Stomach (tissue), 19 donors: ENCODE results near the gene OSBPL9. TPM values are rescaled to one million over a fixed set of nuclear protein-coding genes. Genes with fewer than 3 reads are reported as not detected.

Experiments used
- DNase-seq, 2 donors: peaks; one replicate each; pipeline versions ENCODE4 v3.0.0 to v3.0.0-alpha.2; 2013 to 2019
- H3K27ac ChIP-seq, 5 donors: fragments of 200-600 bp in 4 of 5; sonication (generic) in 4 of 5; one replicate each; pipeline ENCODE4 v1.5.1; 2013 to 2019; ENCODE audit warnings: mild to moderate bottlenecking in 1 of 5, moderate library complexity in 1 of 5
- H3K27me3 ChIP-seq, 3 donors: fragments of 200-600 bp; sonication (generic); one replicate each; pipeline ENCODE4 v1.5.1; 2017 to 2019; ENCODE audit warnings: mixed run types in 1 of 3
- H3K36me3 ChIP-seq, 4 donors: fragments of 200-600 bp; sonication (generic); 1 replicate in 3 of 4; 2 replicates in 1 of 4; pipeline ENCODE4 v1.5.1; 2016 to 2019
- H3K4me1 ChIP-seq, 4 donors: fragments of 200-600 bp; sonication (generic); one replicate each; pipeline ENCODE4 v1.5.1; 2016 to 2019
- H3K4me3 ChIP-seq, 4 donors: fragments of 200-600 bp; sonication (generic) in 3 of 4; one replicate each; pipeline ENCODE4 v1.5.1; 2016 to 2019; ENCODE audit warnings: mild to moderate bottlenecking in 1 of 4
- H3K9me3 ChIP-seq, 4 donors: fragments of 200-600 bp; sonication (generic); one replicate each; pipeline ENCODE4 v1.5.1; 2016 to 2019
- EP300 ChIP-seq: sonication (generic); formaldehyde crosslinking; IDR thresholded peaks from one replicate; pipeline ENCODE4 v1.6.1; 2017; ENCODE audit warnings: antibody characterized with exemption
- POLR2A ChIP-seq, 4 donors: fragments of 450-650 bp; IDR thresholded peaks; one replicate each; pipeline ENCODE4 v1.6.1; 2016; ENCODE audit warnings: antibody characterized with exemption in 4 of 4, control low read depth in 2 of 4, mild to moderate bottlenecking in 1 of 4, moderate library complexity in 1 of 4
- POLR2AphosphoS5 ChIP-seq, 3 donors: sonication (generic); formaldehyde crosslinking; IDR thresholded peaks; one replicate each; pipeline ENCODE4 v1.6.1; 2016; ENCODE audit warnings: antibody characterized with exemption in 3 of 3
- WGBS, 5 donors: extraction: QIAGEN DNeasy Blood & Tissue Kit in 3 of 5; methylation state at CpG; one replicate each; pipeline versions ENCODE4 v1.1.5 to v1.1.7; 2013 to 2018; 5-methylcytosine and 5-hydroxymethylcytosine counted together
- intact Hi-C: fragments of 100-400 bp; cut with DNase I; formaldehyde crosslinking; loops from one replicate; pipeline ENCODE4 v1.15.1; 2023; ENCODE audit warnings: low total_unique reads
- long read RNA-seq, 10 donors: transcript quantifications; one replicate each; lab custom pipeline, GENCODE V29; 2026
- polyA plus RNA-seq, 3 donors: library from polyadenylated mRNA; stranded (reverse); fragments of 200-250 nt; gene quantifications; one replicate each; pipeline ENCODE4 v1.2.3, GENCODE V29; 2013
- total RNA-seq, 5 donors: library from RNA; depleted of rRNA; stranded (reverse); fragments of >200 nt; gene quantifications; one replicate each; pipeline versions ENCODE4 v1.1.0 to v1.2.3, GENCODE V29; 2014 to 2016
- TF ChIP-seq, protein P1 (sequence below), 7 experiments: fragments of 450-650 bp in 4 of 7; fragments of 200-600 bp in 3 of 7; sonication (generic) in 3 of 7; IDR thresholded peaks; one replicate each; pipeline ENCODE4 v1.5.1; 2016 to 2019; ENCODE audit warnings: antibody characterized with exemption in 7 of 7, control low read depth in 2 of 7, mild to moderate bottlenecking in 1 of 7
- donor health status: healthy with polysubstance abuse.
- donor health status: Bipolar disorder and iron deficiency.
- donor health status: healthy.

The OSBPL9 gene, protein sequence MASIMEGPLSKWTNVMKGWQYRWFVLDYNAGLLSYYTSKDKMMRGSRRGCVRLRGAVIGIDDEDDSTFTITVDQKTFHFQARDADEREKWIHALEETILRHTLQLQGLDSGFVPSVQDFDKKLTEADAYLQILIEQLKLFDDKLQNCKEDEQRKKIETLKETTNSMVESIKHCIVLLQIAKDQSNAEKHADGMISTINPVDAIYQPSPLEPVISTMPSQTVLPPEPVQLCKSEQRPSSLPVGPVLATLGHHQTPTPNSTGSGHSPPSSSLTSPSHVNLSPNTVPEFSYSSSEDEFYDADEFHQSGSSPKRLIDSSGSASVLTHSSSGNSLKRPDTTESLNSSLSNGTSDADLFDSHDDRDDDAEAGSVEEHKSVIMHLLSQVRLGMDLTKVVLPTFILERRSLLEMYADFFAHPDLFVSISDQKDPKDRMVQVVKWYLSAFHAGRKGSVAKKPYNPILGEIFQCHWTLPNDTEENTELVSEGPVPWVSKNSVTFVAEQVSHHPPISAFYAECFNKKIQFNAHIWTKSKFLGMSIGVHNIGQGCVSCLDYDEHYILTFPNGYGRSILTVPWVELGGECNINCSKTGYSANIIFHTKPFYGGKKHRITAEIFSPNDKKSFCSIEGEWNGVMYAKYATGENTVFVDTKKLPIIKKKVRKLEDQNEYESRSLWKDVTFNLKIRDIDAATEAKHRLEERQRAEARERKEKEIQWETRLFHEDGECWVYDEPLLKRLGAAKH
- total RNA-seq (100 to 1,000 TPM in 4 of 5 donors, 10 to 100 TPM in 1; 29.8 to 461 (median 202) TPM), polyA plus RNA-seq (10 to 100 TPM; 30.9 to 72.2 (median 52.2) TPM)
- long read RNA-seq, donor 1, partial matches to known transcripts = 68 of 68 reads
- long read RNA-seq, donor 1, other reads (novel, unspliced or antisense) = 0 of 68 reads
- long read RNA-seq, donor 2, partial matches to known transcripts = 0 of 3 reads
- long read RNA-seq, donor 2, other reads (novel, unspliced or antisense) = 0 of 3 reads
- long read RNA-seq, donor 3, partial matches to known transcripts = 0 of 1 reads
- long read RNA-seq, donor 3, other reads (novel, unspliced or antisense) = 0 of 1 reads
- long read RNA-seq, donor 4, partial matches to known transcripts = 5 of 6 reads
- long read RNA-seq, donor 4, other reads (novel, unspliced or antisense) = 0 of 6 reads
- long read RNA-seq, donor 5, partial matches to known transcripts = 87 of 90 reads
- long read RNA-seq, donor 5, other reads (novel, unspliced or antisense) = 0 of 90 reads
- long read RNA-seq, donor 6 = 0 reads
- long read RNA-seq, donor 7, partial matches to known transcripts = 69 of 78 reads
- long read RNA-seq, donor 7, other reads (novel, unspliced or antisense) = 0 of 78 reads
- long read RNA-seq, donor 8, partial matches to known transcripts = 15 of 19 reads
- long read RNA-seq, donor 8, other reads (novel, unspliced or antisense) = 0 of 19 reads
- long read RNA-seq, donor 9, partial matches to known transcripts = 12 of 15 reads
- long read RNA-seq, donor 9, other reads (novel, unspliced or antisense) = 0 of 15 reads
- long read RNA-seq, donor 10, partial matches to known transcripts = 5 of 6 reads
- long read RNA-seq, donor 10, other reads (novel, unspliced or antisense) = 0 of 6 reads

DNA sequence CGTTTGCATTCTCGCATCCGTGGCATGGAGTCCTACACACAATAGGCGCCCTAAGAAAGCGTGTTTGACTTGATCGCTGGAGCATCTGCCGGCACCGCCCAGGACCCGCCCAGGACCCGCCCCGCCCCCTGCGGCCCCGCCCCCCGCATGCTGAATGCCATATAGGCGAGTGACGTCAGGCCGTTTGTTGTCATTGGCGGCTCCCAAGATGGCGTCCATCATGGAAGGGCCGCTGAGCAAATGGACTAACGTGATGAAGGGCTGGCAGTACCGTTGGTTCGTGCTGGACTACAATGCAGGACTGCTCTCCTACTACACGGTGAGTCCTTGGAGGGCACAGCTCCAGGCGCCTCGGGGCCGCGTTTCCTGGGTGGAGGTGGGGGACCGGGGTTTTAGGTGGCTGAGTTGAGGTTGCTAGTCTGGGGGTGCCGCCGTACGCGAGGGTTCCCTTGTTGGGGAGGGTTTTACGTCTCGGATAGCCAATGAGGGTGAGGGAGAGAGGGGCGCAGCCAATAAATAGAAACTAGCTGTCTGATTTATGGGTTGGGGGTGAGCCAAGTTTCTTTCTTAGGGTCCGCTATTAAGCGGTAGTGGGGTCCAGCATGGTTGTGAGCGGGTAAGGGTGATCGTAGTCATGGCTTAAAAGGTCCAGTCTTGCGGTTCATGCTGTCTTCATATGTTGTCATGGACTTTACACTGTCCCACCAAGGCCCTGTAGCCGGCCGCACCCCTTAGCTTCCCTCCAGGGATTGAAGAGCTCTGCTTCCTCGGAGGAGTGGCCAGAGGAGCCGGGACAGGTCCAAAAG, at the start of gene OSBPL9:
Gene OSBPL9, plus strand, starts transcription at position 190 of the 806 bp plus-strand sequence. Its CDS starts 19 bp downstream, at position 209.
- intact Hi-C loops = no loop called here

DNA sequence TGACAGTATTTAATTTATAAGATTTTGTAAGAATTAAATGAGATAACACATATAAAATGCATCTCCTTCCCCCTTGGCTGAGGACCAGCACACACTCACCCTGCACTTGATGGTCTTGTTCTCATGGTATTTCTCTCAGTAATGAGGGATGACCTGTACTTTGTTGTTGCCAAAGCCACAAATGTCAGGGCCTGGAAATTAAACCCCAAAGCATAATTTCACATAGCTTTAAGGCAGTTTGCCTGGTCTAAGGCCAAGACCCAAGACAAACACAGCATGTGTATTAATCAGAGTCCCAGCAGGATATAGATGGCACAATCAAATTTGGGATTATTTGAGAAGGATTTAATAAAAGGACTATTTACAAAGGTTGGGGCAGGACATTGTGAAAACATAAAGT, 49.2 kb upstream of the OSBPL9 start:
- Histone ChIP-seq H3K27ac (peak overlapping the region in 1 of 5 donors; percentile 72), H3K9me3 (no peaks in the 10 kb centered on the region), H3K27me3 (no peaks in the 10 kb centered on the region), H3K4me1 (peaks cover 16 to 49% (median 32%) of the 10 kb centered on the region in 4 donors), H3K4me3 (no peak overlapping the region), H3K36me3 (no peaks in the 10 kb centered on the region)
- TF ChIP-seq EP300 (no peak), POLR2AphosphoS5 (IDR thresholded peaks at IDR 0.05) (peak in 1 of 3 donors; percentile 7), POLR2A (IDR thresholded peaks at IDR 0.05) (no peak)
- TF ChIP-seq, protein P1, sequence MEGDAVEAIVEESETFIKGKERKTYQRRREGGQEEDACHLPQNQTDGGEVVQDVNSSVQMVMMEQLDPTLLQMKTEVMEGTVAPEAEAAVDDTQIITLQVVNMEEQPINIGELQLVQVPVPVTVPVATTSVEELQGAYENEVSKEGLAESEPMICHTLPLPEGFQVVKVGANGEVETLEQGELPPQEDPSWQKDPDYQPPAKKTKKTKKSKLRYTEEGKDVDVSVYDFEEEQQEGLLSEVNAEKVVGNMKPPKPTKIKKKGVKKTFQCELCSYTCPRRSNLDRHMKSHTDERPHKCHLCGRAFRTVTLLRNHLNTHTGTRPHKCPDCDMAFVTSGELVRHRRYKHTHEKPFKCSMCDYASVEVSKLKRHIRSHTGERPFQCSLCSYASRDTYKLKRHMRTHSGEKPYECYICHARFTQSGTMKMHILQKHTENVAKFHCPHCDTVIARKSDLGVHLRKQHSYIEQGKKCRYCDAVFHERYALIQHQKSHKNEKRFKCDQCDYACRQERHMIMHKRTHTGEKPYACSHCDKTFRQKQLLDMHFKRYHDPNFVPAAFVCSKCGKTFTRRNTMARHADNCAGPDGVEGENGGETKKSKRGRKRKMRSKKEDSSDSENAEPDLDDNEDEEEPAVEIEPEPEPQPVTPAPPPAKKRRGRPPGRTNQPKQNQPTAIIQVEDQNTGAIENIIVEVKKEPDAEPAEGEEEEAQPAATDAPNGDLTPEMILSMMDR (IDR thresholded peaks at IDR 0.05) = no peak
- intact Hi-C loops = no loop called here
- no peak for DNase-seq

More for the DNA sequence above, at the start of gene OSBPL9:
- H3K36me3 ChIP-seq = no peaks in the 10 kb centered on the region
- H3K9me3 ChIP-seq = no peaks in the 10 kb centered on the region
- TF ChIP-seq EP300 (no peak), POLR2A (IDR thresholded peaks at IDR 0.05) (peak in 1 of 4 donors; percentile 30), POLR2AphosphoS5 (IDR thresholded peaks at IDR 0.05) (peak; percentile 87 to 89 (median 88))
- TF ChIP-seq, protein P1 (IDR thresholded peaks at IDR 0.05) = no peak
- WGBS, 5 donors = 0 to 1% (median 1%) methylated on average over 40 to 45 of the region's 45 CpGs
- peak within 1 kb of the TSS; percentile 83 to 90 (median 89) for H3K27ac ChIP-seq
- H3K4me3 ChIP-seq = peak within 1 kb of the TSS; percentile 74 to 90 (median 88)
- DNase-seq = peak; percentile 91 to 97
- H3K27me3 ChIP-seq = no peaks in the 10 kb centered on the region
- H3K4me1 ChIP-seq = peaks cover 31 to 70% (median 46%) of the 10 kb centered on the region in 4 donors

DNA sequence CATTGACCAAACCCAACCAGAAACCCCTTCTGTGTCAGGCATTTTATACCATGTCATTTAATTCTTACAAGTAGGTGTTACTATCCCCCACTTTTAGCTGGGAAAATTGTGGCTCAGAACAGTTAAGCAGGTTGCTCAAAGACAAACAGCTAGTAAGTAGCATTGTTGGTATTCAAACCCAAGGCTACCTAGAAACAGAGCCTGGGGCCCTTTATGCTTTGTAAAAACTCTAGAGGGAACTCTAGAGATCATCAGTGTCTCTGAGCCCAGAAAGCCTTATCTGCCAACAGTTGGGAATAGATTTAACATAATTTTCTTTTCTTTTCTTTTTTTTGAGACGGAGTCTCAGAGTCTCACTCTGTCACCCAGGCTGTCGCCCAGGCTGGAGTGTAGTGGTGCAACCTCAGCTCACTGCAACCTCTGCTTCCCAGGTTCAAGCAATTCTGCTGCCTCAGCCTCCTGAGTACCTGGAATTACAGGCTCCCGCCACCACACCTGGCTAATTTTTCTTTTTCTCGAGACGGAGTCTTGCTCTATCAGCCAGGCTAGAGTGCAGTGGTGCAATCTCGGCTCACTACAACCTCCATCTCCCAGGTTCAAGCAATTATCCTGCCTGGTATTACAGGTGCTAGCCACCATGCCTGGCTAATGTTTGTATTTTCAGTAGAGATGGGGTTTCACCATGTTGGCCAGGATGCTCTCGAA, 48.5 kb upstream of the OSBPL9 start:
- WGBS, 5 donors = 88 to 96% (median 92%) methylated on average over 7 of the region's 7 CpGs
- TF ChIP-seq POLR2AphosphoS5 (IDR thresholded peaks at IDR 0.05) (no peak), EP300 (no peak), POLR2A (IDR thresholded peaks at IDR 0.05) (no peak)
- TF ChIP-seq, protein P1 (IDR thresholded peaks at IDR 0.05) = no peak
- no peak for DNase-seq
- Histone ChIP-seq H3K9me3 (no peaks in the 10 kb centered on the region), H3K4me3 (no peak overlapping the region), H3K36me3 (no peaks in the 10 kb centered on the region), H3K27ac (peak overlapping the region in 2 of 5 donors; percentile 72 to 77), H3K4me1 (peaks cover 16 to 49% (median 32%) of the 10 kb centered on the region in 4 donors), H3K27me3 (no peaks in the 10 kb centered on the region)
- intact Hi-C loops = no loop called here
